ENCODE data around the gene PARP4. TPM values are rescaled to one million over a fixed set of nuclear protein-coding genes. Genes with fewer than 3 reads are reported as not detected.
"Not testable (repeated sequence)": the region's sequence is repeated elsewhere in the genome, so short reads cannot be mapped to it uniquely, and the experiment has no call there.

The PARP4 gene
- total RNA-seq, 1 donor from 2014 or later: 16.2 TPM

GRCh38 chr13:24512908-24513213, 283 bp upstream of the PARP4 start:
- no peak for DNase-seq
- H3K27me3 Mint-ChIP-seq (ENCODE audit: unreplicated experiment): no peaks in the 10 kb centered on the region
- H3K27ac Mint-ChIP-seq (ENCODE audit: unreplicated experiment): peak overlapping the region; percentile 26
- peaks cover 4% of the 10 kb centered on the region for H3K4me1 Mint-ChIP-seq (ENCODE audit: low read depth, unreplicated experiment)
- H3K36me3 Mint-ChIP-seq (ENCODE audit: unreplicated experiment): no peaks in the 10 kb centered on the region
- H3K9me3 Mint-ChIP-seq (ENCODE audit: unreplicated experiment): no peaks in the 10 kb centered on the region
- H3K4me3 Mint-ChIP-seq (ENCODE audit: unreplicated experiment): peak overlapping the region; percentile 80
- TF ChIP-seq CTCF (IDR thresholded peaks at IDR 0.05; ENCODE audit: partially characterized antibody, unreplicated experiment): no peak

- no peak for TF ChIP-seq CTCF (IDR thresholded peaks at IDR 0.05; ENCODE audit: partially characterized antibody, unreplicated experiment)
- no peak overlapping the region for H3K27ac Mint-ChIP-seq (ENCODE audit: unreplicated experiment)
These were observed 772 bp downstream of the PARP4 start for GRCh38 chr13:24511816-24512196.

GRCh38 chr13:24511019-24511815, 1.4 kb downstream of the PARP4 start:
- no peaks in the 10 kb centered on the region for H3K27me3 Mint-ChIP-seq (ENCODE audit: unreplicated experiment)
- H3K9me3 Mint-ChIP-seq (ENCODE audit: unreplicated experiment): no peaks in the 10 kb centered on the region
- no peak for TF ChIP-seq CTCF (IDR thresholded peaks at IDR 0.05; ENCODE audit: partially characterized antibody, unreplicated experiment)
- H3K27ac Mint-ChIP-seq (ENCODE audit: unreplicated experiment): no peak overlapping the region
- no peak for DNase-seq
- peak overlapping the region; percentile 80 for H3K4me3 Mint-ChIP-seq (ENCODE audit: unreplicated experiment)
- peaks cover 4% of the 10 kb centered on the region for H3K4me1 Mint-ChIP-seq (ENCODE audit: low read depth, unreplicated experiment)
- no peaks in the 10 kb centered on the region for H3K36me3 Mint-ChIP-seq (ENCODE audit: unreplicated experiment)

More at GRCh38 chr13:24511816-24512196, 772 bp downstream of the PARP4 start:
- no peak for DNase-seq
- H3K27me3 Mint-ChIP-seq (ENCODE audit: unreplicated experiment): no peaks in the 10 kb centered on the region
- H3K4me3 Mint-ChIP-seq (ENCODE audit: unreplicated experiment): peak overlapping the region; percentile 80
- H3K36me3 Mint-ChIP-seq (ENCODE audit: unreplicated experiment): no peaks in the 10 kb centered on the region
- peaks cover 4% of the 10 kb centered on the region for H3K4me1 Mint-ChIP-seq (ENCODE audit: low read depth, unreplicated experiment)
- H3K9me3 Mint-ChIP-seq (ENCODE audit: unreplicated experiment): no peaks in the 10 kb centered on the region

- H3K27ac Mint-ChIP-seq (ENCODE audit: unreplicated experiment): no peak overlapping the region
- no peak for DNase-seq
- no peaks in the 10 kb centered on the region for H3K9me3 Mint-ChIP-seq (ENCODE audit: unreplicated experiment)
- no peak overlapping the region for H3K4me3 Mint-ChIP-seq (ENCODE audit: unreplicated experiment)
- H3K36me3 Mint-ChIP-seq (ENCODE audit: unreplicated experiment): peaks cover 5% of the 10 kb centered on the region
- no peaks in the 10 kb centered on the region for H3K27me3 Mint-ChIP-seq (ENCODE audit: unreplicated experiment)
- H3K4me1 Mint-ChIP-seq (ENCODE audit: low read depth, unreplicated experiment): peaks cover 7% of the 10 kb centered on the region
- TF ChIP-seq CTCF (IDR thresholded peaks at IDR 0.05; ENCODE audit: partially characterized antibody, unreplicated experiment): no peak
These were observed 5.8 kb downstream of the PARP4 start for GRCh38 chr13:24506698-24507335.

- H3K9me3 Mint-ChIP-seq (ENCODE audit: unreplicated experiment); DNase-seq; H3K36me3 Mint-ChIP-seq (ENCODE audit: unreplicated experiment); H3K27me3 Mint-ChIP-seq (ENCODE audit: unreplicated experiment); H3K4me3 Mint-ChIP-seq (ENCODE audit: unreplicated experiment); H3K27ac Mint-ChIP-seq (ENCODE audit: unreplicated experiment); H3K4me1 Mint-ChIP-seq (ENCODE audit: low read depth, unreplicated experiment): not testable (repeated sequence)
These were observed 6.3 kb downstream of the PARP4 start for GRCh38 chr13:24506283-24506682.
